GM12891 (cell line): ENCODE measurements around the gene NCEH1.

Experiments
- DNase-seq: peaks from one replicate; pipeline ENCODE4 v3.0.0; 2011; ENCODE audit warnings: low spot score; ENCODE audit not compliant: insufficient read length
- FAIRE-seq: peaks from 2 replicates; lab custom pipeline; 2011; peaks lifted over from hg19 to GRCh38; lab: Jason Lieb, UNC
- PAX5 ChIP-seq: IDR thresholded peaks from 2 replicates; pipeline ENCODE4 v1.6.1; 2011; ENCODE audit warnings: low read length, moderate library complexity, mild to moderate bottlenecking; ENCODE audit not compliant: insufficient read depth, severe bottlenecking
- POLR2A ChIP-seq: IDR thresholded peaks from 2 replicates; pipeline ENCODE4 v1.6.1; 2011; ENCODE audit warnings: low read depth, low read length, control low read depth
- POLR2AphosphoS5 ChIP-seq: IDR thresholded peaks from 2 replicates; pipeline ENCODE4 v1.6.1; 2011; ENCODE audit warnings: low read depth, low read length, control low read depth
- POU2F2 ChIP-seq: IDR thresholded peaks from 2 replicates; pipeline ENCODE4 v1.6.1; 2011; ENCODE audit warnings: low read depth, mild to moderate bottlenecking, control low read depth, low read length, moderate library complexity
- SPI1 ChIP-seq: IDR thresholded peaks from 2 replicates; pipeline ENCODE4 v1.6.1; 2011; ENCODE audit warnings: low read depth, low read length, control low read depth
- TAF1 ChIP-seq: IDR thresholded peaks from 2 replicates; pipeline ENCODE4 v1.6.1; 2011; ENCODE audit warnings: low read depth, low read length, control low read depth

The NCEH1 gene

GRCh38 chr3:172698631-172699030 is 12.2 kb downstream of the NCEH1 start:
- no peak for DNase-seq
- FAIRE-seq = no peak
- TF ChIP-seq SPI1 (no peak), POLR2AphosphoS5 (no peak), PAX5 (no peak), POU2F2 (no peak), POLR2A (no peak), TAF1 (no peak)

DNA sequence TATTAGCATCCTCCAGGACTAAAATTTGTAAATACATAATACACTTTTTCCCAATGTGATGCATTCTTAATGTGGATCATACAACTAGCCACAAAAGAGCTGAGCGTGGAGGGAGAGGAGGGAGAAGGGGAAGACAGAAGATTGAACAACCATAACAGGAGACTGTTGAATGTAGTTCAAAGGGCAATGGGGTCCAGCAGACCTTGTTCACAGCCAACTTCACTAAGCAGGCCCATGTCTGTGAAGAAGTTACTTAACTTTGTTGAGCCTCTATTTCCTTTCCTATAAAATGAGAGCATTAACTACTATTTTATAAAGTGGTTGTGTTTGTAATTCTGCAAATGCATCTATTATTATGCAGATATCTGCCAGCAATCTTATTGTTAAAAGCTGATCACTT is 13.3 kb downstream of the NCEH1 start:
- FAIRE-seq (no peak), DNase-seq (no peak)
- TF ChIP-seq POLR2AphosphoS5 (no peak), POU2F2 (no peak), PAX5 (no peak), TAF1 (no peak), POLR2A (no peak), SPI1 (no peak)

GRCh38 chr3:172696357-172696756 is 14.5 kb downstream of the NCEH1 start:
- FAIRE-seq = no peak

DNA sequence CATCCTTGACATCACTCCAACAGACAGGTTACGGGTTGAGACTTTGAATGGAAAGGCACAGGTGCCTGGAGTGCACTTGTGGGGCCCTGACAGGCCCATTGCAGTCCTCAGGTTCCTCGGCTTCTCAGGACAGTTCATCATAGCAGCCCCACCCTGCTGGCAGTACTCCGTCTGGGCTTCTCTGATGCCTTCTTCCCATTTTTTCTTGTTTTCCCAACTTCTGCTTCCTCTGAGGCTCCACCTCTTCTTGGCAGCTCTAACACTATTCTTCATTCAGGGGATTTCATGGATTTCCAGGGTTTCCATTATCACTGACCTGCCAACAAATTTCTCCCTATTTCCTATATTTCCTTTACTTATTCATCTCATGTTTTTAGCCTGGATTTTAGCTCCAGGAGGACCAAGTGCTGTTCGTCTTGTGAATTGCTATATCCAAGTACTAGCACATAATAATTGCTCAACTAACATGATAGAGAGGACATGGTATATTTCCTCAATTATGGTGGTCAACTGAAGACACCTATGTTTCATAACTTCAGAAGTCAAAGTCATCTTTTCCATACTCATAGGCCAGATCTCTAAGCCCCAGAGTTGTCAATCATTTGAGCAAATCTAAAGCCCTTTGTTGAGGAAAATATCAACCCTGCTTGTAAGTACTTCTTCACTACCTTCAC is 16.2 kb downstream of the NCEH1 start:
- TF ChIP-seq POU2F2 = no peak
- TF ChIP-seq TAF1 = no peak
- TF ChIP-seq POLR2A = no peak
- TF ChIP-seq PAX5 = no peak
- DNase-seq (no peak), FAIRE-seq (no peak)

More at GRCh38 chr3:172696357-172696756, 14.5 kb downstream of the NCEH1 start:
- DNase-seq = no peak
- TF ChIP-seq PAX5 = no peak
- TF ChIP-seq POU2F2 = no peak
- TF ChIP-seq POLR2A = no peak
- TF ChIP-seq TAF1 = no peak
- no peak for TF ChIP-seq SPI1
- TF ChIP-seq POLR2AphosphoS5 = no peak

- DNase-seq (no peak), FAIRE-seq (peak; percentile 20)
- TF ChIP-seq SPI1 (peak; percentile 75), POLR2AphosphoS5 (no peak)
These were observed 18.0 kb downstream of the NCEH1 start for GRCh38 chr3:172692751-172693338.

- DNase-seq = no peak
- no peak for TF ChIP-seq POU2F2
- TF ChIP-seq POLR2A = no peak
- no peak for TF ChIP-seq TAF1
- no peak for TF ChIP-seq SPI1
- no peak for TF ChIP-seq PAX5
- no peak for TF ChIP-seq POLR2AphosphoS5
- no peak for FAIRE-seq
These were observed 19.9 kb downstream of the NCEH1 start for GRCh38 chr3:172690936-172691335.

- DNase-seq (no peak), FAIRE-seq (no peak)
- TF ChIP-seq POU2F2 (no peak), POLR2AphosphoS5 (no peak), POLR2A (no peak), TAF1 (no peak), SPI1 (no peak), PAX5 (no peak)
These were observed 22.3 kb downstream of the NCEH1 start for GRCh38 chr3:172688588-172688987.

DNA sequence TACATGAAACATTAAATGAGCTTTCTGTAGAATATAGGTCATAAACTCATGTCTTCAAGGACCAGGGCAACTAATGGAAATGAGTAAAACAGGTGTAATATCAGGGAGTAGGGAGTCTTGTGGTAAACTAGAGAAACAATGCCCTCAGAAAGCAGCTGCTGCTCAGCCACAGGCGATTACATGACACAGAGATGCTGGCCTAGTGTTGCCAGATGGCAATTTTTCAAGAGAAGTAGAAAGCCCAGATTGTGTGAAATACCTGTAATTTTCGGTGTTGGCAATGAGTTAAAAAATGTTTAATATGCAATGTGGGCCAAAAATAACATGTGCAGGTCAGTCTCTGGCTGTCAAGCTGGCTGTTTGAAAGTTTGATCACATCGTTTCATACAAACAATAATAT is 23.4 kb downstream of the NCEH1 start:
- no peak for TF ChIP-seq POU2F2
- FAIRE-seq (no peak), DNase-seq (no peak)

DNA sequence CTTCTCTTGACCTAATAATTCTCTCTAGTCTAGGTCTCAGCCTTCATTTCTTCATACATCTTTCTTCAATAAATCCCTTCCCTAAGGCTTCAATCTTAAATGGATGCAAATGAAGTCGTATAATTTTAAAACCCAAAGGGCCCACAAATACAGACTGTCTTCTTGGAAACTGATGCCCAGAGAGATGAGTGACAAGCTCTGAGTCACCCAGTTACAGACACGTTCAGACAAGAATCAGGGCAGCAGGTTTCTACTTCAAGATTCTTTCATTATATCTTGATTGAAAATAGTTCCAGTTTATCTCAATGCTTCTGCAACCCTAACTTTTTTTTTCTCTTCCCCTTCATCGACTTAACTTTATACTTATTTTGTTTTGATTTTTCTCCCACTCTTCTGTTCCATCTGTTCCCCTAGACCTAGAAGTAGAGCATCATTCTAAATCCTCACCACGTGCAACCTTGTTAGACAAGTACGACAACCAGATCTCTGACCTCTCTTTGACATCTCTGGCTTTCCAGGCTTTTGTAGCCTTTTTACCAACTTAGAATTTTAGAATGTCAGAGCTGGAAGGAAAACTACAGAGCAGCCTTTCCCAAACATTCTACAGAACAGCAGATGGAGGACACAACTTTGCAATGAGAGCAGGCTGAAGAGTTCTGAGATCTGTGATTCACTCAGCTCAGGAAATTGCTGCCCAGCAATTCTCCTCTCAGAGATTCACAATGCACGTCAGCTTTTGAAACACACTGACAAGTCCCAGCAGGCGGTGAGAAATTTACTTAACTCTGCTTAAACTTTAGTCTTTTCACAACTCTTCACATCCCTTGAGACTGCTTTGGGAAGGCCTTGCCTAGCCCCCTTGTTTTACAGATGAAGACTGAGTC is 25.3 kb downstream of the NCEH1 start:
- no peak for DNase-seq
- TF ChIP-seq SPI1 (no peak), POU2F2 (no peak), POLR2A (no peak), PAX5 (no peak), TAF1 (no peak), POLR2AphosphoS5 (no peak)
- FAIRE-seq = no peak

DNA sequence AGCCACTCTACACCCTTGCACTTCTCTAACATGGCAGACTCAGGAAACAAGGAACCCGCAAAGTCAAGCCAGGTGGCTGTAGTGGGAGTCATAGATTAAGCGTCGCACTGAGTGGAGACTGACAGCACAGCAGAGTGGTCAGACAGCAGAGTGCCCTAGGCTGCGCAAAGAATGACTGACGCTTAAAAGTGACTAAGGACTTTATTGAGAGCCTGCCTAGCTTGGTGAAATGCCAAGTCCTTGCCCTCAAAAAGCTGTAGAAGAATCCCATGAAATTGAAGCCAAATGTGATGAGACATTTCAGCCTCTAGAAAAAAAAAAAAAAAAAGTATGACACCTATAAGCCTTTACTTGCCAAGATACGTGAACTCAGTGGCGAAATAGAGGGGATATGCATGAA is 30.2 kb downstream of the NCEH1 start:
- DNase-seq = no peak
- TF ChIP-seq SPI1 (no peak), POLR2AphosphoS5 (no peak), POLR2A (no peak)
- FAIRE-seq = no peak

- DNase-seq = no peak
- no peak for FAIRE-seq
- TF ChIP-seq TAF1 (no peak), POLR2AphosphoS5 (no peak), PAX5 (no peak), POLR2A (no peak), POU2F2 (no peak), SPI1 (no peak)
These were observed 31.3 kb downstream of the NCEH1 start for GRCh38 chr3:172679599-172679998.
